Stimulated activated CD8-positive, alpha-beta memory T cell treated with anti-CD3 and anti-CD28 coated beads, Interleukin-15, amount 100 ng/mL, for 24 hours (primary cell): Measurements from ENCODE around the gene KIAA1328.

Experiments used
- DNase-seq: peaks from one replicate; pipeline ENCODE4 v3.0.0-alpha.2; 2020; ENCODE audit warnings: low read depth

The KIAA1328 gene

GRCh38 chr18:36953047-36953446 is 124.1 kb downstream of the KIAA1328 start:
- no peak for DNase-seq

DNA sequence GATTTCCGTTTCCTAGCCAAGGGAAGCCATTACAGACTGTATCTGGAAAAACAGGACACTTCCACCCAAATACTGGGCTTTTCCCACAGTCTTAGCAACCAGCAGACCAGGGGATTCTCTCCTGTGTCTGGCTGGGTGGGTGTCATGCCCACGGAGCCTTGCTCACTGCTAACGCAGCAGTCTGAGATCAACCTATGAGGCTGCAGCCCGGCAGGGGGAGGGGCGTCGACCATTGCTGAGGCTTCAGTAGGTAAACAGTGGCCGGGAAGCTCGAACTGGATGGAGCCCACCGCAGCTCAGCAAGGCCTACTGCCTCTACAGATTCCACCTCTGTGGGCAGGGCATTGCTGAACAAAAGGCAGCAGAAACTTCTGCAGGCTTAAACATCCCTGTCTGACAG is 131.1 kb downstream of the KIAA1328 start:
- DNase-seq: no peak

DNA sequence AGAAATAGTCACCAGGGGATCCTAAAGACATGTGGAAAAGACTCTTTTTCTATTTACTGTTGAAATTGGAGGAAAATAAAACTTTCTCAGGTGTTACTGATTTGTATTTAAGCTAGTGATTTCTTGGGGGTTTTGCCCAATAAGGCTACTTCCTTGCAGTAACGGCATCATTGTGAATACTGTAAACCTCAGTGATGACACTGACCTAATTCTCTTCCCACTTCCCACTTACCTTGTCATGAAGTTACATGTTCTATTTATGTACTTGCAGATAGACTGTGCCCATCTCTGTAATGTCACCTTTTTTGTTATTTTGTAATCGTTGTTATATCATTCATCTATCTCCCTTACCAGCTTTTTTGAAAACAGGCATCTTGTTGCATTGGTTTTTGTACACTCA is 134.5 kb downstream of the KIAA1328 start:
- no peak for DNase-seq

DNA sequence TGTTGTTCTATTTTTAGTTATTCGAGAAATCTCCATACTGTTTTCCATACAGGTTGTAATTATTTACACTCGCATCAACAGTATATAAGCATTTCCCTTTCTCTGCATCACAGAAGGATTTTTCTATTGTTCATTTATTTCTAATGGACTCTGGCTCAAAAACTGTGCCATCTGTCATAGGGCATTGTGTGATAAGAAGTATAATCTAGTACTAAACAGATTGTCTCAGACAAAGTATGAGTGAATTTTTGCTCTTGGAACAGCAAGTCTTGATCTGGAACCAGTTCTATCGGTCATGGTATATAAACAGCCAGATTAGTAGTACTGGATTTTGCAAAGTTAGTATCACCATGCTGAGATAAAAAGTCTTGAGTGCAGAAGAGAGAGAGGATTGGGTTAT is 145.8 kb downstream of the KIAA1328 start:
- DNase-seq: no peak

DNA sequence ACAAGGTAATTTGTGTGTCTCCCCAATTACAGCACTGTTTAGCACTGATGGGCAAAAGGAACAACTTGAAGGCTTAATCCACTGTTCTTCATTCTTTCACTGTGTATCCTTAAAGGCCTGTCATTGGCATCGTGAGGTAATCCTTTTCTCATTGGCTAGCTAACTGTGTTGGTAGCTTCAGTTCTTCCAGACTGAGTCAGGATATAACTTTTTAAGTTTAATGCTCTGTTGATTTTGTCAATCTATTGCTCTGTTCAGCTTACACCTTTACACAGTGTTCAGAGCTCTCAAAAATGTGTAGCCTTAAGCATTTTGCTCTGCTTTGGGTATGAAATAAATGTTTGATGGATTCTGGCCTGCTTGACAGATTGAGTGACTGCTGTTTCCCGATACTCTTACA is 148.2 kb downstream of the KIAA1328 start:
- no peak for DNase-seq

GRCh38 chr18:36993068-36993467 is 164.1 kb downstream of the KIAA1328 start:
- no peak for DNase-seq

GRCh38 chr18:37006742-37007141 is 177.8 kb downstream of the KIAA1328 start:
- DNase-seq: no peak

- DNase-seq: no peak
Measured at GRCh38 chr18:37012452-37012851, 183.5 kb downstream of the KIAA1328 start.

DNA sequence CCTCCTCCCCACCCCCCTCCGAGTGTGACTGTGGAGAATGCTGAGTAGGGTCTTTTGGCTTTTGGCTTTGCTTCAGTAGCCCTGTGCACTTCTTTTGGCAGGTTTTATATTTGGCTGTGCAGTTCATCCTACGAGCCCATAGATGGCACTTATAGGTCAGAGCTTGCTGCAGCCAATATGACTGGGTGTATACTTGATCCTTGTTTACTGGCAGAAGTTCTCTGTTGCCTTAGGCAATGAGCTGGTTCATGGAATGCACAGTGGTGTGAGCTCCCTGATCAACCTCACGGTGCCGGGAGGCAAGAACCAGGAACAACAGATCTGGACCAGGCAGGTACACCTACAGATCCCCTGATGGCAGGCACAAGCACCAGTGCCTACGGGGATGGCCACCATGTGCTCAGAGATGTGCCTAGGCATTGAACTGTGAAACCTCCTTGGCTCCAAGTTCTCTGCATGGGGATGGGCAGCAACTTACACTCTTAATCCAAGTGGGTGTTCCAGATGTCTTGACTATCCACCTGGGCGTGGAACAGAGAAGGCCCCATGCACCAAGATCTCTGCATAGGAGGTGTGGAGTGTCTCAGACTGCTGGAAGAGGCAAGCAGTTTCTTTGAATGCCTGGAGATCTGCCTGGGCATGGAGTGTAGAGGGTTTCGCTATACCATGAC is 190.4 kb downstream of the KIAA1328 start:
- DNase-seq: no peak

- no peak for DNase-seq
Measured at GRCh38 chr18:37033419-37033818, 204.5 kb downstream of the KIAA1328 start.

- DNase-seq: no peak
Measured at GRCh38 chr18:37042381-37042780, 213.5 kb downstream of the KIAA1328 start.

DNA sequence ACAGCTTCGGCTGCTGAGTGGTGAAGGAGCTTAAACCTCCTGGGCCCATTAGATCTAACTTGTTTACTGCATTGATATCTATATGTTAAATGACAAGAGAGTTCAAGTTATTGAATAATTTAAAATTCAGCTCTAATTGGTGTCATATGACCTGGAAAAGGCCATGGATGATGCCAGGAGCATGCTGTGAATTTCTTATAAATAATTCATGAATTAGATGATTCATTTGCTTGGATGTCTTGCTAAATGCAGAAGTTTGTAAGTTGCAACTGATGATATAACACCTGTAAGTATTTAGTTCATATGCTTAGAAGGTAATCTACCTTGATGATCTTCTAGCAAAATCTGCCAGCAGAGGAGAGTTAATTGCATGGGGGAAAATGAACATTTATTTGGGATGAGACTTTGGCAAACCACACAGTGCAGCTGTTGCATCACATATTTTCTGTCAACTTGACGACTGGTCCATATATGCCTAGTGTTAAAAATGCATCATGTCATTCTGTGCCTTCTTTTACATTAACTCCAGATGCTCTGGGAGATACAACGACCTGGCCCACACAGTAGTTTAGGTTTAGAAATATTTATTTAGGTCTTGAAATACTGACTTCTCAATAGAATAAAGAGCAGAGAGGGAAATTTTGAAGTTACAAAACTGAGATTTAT is 226.3 kb downstream of the KIAA1328 start:
- DNase-seq: no peak

DNA sequence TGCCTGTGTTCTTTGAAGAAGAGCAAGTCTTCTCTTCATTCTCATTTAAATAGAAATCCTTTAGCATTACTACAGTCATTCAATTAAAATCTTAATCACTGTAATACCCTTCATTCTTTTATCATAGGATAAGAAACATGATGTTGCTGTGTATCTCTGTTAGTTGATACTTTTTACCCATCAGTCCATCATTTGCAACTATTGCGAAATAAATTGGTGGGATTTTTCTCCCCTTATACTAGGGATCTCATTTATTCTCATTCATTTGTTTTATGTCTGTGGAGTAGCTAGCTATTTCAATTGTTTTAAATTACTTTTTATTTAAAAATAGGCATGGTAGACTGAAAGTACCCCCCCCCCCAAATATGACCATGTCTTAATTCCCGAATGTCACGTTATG is 235.3 kb downstream of the KIAA1328 start:
- no peak for DNase-seq

DNA sequence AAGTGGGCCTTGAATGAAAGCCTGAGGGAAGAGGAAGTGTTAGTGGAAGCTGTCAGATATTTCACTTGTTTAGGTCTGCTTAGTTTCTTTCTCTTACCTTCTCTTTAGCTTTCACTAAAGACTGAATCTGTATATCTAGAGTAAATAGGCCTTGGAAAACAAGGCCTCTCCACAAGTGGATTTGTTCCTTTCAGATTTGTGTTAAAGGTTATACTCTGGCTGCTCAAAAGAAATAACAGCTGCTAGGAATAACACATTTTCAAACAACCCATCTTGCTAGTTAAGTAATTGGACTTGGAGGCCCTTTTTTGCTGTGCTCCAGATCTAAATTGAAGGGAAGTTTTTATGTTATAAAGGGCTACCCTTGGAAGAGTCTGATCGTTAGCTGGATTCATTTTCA is 236.3 kb downstream of the KIAA1328 start:
- no peak for DNase-seq

GRCh38 chr18:37084912-37085311 is 256.0 kb downstream of the KIAA1328 start:
- DNase-seq: no peak

DNA sequence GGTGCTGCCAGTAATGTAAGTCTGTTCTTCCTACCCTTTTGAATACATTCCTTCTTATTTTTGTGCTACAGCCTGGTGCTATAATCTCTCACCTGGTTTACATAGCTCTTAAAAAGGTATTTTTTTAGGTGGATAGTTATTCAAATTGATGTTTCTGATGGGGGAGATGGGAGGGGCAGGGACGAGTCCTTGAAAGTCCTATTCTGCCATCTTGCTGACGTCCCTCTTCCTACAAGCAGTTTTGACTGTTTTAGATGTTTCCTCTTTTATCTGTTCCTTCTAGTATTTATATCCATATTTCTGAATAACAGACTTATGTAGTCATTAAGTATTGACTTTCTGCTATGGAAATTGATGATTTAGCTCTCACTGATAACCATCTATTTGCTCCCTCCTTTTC is 256.4 kb downstream of the KIAA1328 start:
- no peak for DNase-seq

DNA sequence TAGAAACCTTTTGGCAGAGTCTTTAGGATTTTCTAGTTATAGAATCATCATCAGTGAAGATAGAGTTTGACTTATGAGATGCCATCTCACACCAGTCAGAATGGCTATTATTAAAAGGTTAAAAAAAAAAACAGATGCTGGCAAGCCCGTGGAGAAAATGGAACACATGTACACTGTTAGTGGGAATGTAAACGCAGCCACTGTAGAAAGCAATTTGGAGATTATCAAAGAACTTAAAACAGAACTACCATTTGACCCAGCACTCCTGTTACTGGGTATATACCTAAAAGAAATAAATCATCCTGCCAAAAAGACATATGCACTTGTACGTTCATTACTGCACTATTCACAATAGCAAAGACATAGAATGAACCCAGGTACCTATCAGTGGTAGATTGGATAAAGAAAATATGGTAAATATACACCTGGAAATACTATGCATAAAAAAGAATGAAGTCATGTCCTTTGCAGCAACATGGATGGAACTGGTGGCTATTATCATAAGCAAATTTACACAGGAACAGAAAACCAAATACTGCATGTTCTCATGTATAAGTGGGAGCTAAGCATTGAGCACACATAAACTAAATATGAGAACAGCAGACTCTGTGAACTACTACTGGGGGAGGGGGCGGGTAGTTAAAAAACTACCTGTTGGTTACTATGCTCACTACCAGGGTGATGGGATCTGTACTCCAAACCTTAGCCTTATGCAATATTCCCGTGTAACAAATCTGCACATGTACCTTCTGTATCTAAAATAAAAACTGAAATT is 279.0 kb downstream of the KIAA1328 start:
- DNase-seq: no peak

DNA sequence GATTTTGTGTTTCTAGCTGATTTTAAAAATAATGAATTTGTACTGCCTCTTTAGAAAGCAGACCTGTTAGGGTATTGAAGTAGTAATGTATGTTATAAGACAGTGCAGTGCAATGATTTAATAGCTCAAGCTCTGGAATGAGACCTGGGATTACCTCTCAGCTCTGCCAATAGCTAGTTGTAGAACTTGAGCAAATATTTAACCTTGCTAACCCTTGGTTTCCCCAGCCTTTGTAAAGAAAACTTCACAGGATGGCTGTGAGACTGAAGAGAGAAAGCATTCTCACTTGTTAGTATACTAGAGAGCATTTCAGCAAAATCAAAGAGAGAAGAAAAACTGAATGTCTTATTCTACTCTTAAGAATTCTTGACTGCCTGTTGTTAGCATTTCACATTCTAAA is 293.9 kb downstream of the KIAA1328 start:
- no peak for DNase-seq

- no peak for DNase-seq
Measured at GRCh38 chr18:37124516-37124915, 295.6 kb downstream of the KIAA1328 start.

- DNase-seq: no peak
Measured at GRCh38 chr18:37135177-37135576, 306.2 kb downstream of the KIAA1328 start.

- no peak for DNase-seq
Measured at GRCh38 chr18:37138456-37138855, 309.5 kb downstream of the KIAA1328 start.

GRCh38 chr18:37139876-37140275 is 310.9 kb downstream of the KIAA1328 start:
- no peak for DNase-seq

GRCh38 chr18:37144921-37145320 is 316.0 kb downstream of the KIAA1328 start:
- DNase-seq: no peak
